ENCODE results near the gene ZBED6. TPM values are rescaled to one million over a fixed set of nuclear protein-coding genes. Genes with fewer than 3 reads are reported as not detected.

The ZBED6 gene, protein sequence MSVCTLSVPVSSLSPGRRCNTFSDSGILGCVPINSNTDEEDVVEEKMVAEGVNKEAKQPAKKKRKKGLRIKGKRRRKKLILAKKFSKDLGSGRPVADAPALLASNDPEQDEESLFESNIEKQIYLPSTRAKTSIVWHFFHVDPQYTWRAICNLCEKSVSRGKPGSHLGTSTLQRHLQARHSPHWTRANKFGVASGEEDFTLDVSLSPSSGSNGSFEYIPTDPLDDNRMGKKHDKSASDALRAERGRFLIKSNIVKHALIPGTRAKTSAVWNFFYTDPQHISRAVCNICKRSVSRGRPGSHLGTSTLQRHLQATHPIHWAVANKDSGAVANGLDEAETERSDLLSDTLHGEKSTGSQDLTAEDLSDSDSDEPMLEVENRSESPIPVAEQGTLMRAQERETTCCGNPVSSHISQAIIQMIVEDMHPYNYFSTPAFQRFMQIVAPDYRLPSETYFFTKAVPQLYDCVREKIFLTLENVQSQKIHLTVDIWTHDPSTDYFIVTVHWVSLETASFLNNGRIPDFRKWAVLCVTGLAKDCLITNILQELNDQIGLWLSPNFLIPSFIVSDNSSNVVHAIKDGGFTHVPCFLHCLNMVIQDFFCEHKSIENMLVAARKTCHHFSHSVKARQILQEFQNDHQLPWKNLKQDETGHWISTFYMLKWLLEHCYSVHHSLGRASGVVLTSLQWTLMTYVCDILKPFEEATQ (N-terminal part only)
- 10 to 100 TPM; 18.3 to 33.8 (median 20.2) TPM for total RNA-seq

- TF ChIP-seq, protein P1, sequence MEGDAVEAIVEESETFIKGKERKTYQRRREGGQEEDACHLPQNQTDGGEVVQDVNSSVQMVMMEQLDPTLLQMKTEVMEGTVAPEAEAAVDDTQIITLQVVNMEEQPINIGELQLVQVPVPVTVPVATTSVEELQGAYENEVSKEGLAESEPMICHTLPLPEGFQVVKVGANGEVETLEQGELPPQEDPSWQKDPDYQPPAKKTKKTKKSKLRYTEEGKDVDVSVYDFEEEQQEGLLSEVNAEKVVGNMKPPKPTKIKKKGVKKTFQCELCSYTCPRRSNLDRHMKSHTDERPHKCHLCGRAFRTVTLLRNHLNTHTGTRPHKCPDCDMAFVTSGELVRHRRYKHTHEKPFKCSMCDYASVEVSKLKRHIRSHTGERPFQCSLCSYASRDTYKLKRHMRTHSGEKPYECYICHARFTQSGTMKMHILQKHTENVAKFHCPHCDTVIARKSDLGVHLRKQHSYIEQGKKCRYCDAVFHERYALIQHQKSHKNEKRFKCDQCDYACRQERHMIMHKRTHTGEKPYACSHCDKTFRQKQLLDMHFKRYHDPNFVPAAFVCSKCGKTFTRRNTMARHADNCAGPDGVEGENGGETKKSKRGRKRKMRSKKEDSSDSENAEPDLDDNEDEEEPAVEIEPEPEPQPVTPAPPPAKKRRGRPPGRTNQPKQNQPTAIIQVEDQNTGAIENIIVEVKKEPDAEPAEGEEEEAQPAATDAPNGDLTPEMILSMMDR (IDR thresholded peaks at IDR 0.05; ENCODE audit: low read depth) = no peak
These were observed at the start of gene ZBED6, which contains the start of gene ZC3H11A for GRCh38 chr1:203795441-203796235. ZBED6 (plus strand) TSS chr1:203795623; CDS start chr1:203797523, 1,900 bp downstream. ZC3H11A (plus strand) TSS chr1:203795623; CDS start chr1:203817071, 21,448 bp downstream.

- TF ChIP-seq, protein P1 (IDR thresholded peaks at IDR 0.05; ENCODE audit: low read depth) = no peak
These were observed 49.1 kb upstream of the ZBED6 start for GRCh38 chr1:203746281-203746680.

- TF ChIP-seq, protein P1 (IDR thresholded peaks at IDR 0.05; ENCODE audit: low read depth) = no peak
These were observed 44.4 kb upstream of the ZBED6 start for GRCh38 chr1:203751051-203751450.

DNA sequence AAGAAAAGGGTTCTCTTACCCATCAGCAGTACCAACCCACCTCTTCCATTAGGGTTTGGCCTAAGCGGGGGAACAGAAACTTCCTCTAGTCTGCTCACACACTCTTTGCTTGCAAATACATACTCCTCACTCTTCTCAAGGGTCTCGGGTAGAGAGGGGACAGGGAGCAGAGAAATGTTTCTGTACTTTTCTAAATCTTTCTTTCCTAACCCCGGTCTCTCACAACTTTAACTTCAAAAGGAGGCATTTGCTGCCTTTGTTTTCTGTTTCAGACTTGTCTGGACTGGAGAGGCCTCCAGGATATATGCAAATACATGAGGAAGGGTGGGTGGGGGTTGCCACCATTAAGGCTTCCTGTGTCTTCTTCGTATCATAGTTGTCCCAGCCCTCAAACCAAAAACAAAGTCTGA is 41.0 kb upstream of the ZBED6 start:
- TF ChIP-seq, protein P1 (IDR thresholded peaks at IDR 0.05; ENCODE audit: low read depth) = no peak

DNA sequence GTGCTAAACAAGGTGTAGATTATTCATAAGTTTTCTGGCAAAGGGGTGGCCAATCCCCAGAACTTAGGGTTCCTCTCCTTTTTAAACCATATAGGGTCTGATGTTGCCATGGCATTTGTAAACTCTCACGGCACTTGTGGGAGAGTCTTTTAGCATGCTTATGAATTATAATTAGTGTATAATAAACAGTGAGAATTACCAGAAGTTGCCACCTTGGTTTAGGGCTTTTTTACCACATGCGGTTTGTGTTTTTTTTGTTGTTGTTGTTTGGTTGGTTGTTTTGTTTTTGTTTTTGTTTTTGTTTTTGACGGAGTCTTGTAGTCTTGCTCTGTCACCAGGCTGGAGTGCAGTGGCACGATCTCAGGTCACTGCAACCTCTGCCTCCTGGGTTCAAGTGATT is 39.4 kb upstream of the ZBED6 start:
- TF ChIP-seq, protein P1 (IDR thresholded peaks at IDR 0.05; ENCODE audit: low read depth) = no peak

DNA sequence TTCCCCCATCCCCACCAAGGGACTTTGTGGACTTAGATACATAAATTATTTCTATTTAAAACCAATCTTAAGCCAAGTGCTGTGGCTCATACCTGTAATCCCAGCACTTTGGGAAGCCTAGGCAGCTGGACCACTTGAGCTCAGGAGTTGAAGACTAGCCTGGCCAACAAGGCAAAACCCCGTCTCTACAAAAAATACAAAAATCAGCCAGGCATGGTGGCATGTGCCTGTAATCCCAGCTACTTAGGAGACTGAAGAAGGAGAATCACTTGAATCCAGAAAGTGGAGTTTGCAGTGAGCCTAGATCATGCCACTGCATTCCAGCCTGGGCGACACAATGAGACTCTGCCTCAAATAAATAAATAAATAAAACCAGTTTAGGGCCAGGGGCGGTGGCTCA is 34.9 kb upstream of the ZBED6 start:
- TF ChIP-seq, protein P1 (IDR thresholded peaks at IDR 0.05; ENCODE audit: low read depth) = no peak

Measured in subcutaneous adipose tissue (tissue), 4 donors.